ENCODE data around the gene GADD45G.

GADD45G gene

DNA sequence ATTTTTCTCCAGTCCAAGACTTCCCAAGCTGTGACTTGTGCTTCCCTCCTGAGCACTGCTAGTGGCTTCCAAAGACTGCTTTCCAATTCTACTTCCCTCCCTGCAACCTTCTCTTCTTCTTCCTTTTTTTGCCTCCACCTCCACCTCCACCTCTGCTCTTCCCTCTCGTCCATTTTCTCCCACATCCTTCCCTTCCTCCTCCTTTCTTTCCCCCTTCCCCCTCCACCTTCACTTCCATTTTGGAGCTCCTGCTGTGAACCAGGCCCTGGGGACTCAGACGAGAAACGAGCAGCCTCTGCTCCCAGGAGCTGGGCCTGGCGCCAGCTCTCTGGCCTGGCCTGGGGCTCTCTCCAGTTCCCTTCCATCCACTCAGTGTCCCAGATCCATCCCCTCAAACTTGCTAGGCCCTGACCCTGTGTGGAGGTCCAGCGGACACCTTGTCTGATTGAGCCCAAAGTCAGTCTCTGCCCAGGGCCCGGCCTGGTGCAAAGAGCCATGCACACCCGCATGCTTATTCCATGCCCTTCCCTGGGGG is 5.6 kb downstream of the GADD45G start:
- no peak for FAIRE-seq

DNA sequence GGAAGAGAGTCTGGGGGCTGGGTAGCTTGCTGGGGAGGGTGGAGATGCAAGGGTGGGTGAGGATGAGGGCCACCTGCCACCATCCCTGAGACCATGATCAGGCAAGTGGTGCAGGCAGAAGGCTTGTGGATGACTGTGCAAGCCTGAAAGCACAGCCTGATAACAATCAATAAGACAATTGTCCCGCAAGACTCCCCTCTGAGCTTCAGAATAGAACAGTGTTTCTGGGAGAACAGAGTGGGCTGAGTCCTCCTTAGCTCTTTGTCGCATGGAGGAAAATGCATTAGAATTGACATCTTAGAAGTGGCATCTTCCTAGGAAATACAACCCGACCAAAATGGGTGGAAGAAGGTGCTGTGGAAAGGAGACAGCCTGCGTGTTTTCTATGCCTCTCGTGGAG is 6.6 kb downstream of the GADD45G start:
- no peak for FAIRE-seq

DNA sequence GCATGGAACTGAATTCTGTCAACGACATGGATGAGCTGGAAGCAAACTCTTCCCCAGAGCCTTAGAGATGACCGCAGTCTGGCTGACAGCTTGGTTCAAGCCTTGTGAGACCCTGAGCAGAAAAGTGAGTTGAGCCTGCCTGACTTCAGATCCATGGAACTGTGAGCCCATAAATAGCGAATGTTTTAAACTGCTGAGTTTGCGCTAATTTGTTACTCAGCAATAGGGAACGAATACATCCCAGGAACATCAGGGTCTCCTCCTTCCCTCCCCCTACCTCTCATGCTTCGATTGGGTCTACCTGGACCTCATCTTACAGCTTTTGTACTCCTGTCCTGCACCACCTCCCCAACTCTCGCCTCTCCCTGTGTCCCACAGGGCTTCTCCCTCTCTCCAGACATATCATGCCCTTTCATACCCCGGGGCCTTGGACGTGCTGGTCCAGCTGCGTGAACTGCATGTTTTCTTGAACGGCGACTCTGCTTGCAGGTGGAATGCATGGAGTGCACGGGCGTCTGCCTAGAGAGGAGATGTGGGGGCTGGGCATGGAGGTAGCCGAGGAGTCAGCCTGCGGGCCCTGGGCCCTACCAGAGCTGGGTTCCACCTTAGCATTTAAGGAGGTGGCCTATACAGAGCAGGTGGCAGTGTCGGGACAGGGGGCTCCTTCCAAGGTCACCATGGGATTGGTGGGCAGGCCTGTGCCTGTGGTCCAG is 7.9 kb downstream of the GADD45G start:
- no peak for FAIRE-seq

DNA sequence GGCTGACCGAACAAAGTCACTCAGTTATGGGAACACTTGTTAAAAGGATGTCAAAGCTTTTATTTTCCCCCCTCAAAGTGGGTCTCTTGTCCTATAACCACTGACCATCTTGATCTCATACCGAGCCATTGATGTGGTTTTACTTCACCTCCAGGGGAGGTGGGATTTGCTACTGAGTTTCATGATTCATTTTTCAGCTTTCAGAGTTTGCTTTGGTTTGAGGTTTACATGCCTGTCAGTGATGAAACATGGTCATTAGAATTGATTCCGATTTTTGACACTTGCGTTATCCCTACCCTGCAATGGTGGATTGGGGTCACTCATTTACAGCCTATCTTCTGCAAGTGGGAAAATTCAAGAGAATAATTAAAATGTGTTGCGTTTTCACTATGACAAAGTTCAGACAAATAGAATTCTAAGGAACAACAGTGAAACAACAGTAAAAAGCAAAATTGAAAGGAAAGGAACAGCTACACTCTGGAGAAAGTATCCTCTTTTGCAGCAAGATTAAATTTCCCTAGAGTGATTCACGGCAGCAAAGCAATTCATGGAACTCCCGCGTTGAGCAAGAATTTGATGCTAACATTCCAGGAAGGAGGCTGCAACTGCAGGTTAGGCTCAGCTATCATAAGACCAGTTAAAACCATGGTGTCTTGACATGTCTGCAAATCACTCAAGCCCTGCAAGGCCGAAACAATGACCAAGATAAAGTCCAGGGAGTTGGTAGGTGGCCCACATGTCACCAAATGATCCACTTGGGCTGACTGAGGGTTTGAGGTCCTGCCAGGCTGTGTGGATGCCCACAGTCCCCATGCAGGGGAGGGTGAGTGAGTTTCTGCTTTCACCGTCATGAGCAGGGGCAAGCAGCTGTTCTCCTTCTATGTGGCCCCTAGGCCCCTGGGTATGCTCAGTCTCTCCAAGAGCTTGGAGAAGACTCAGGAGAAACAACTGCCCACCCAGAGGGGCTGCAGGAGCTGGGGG is 9.4 kb downstream of the GADD45G start:
- no peak for FAIRE-seq

DNA sequence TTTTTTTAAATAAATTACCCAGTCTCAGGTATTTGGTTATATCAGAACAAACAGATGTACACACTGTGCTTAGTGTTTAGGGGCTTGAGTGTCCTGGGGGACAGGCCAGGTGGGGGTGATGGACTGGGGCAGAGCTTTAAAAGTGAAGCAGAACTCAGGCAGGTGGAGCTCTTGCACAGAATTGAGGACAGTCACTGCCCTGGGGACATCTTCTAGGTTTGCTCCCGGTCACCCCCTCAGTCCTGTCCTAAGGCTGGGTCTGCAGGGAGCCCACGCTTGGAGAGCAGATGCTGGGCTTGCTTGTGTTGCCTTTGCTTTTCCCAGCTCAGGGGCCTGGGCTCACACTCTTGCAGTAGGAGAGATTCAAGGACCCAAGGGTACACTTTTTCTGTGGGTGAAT is 10.8 kb downstream of the GADD45G start:
- no peak for FAIRE-seq

DNA sequence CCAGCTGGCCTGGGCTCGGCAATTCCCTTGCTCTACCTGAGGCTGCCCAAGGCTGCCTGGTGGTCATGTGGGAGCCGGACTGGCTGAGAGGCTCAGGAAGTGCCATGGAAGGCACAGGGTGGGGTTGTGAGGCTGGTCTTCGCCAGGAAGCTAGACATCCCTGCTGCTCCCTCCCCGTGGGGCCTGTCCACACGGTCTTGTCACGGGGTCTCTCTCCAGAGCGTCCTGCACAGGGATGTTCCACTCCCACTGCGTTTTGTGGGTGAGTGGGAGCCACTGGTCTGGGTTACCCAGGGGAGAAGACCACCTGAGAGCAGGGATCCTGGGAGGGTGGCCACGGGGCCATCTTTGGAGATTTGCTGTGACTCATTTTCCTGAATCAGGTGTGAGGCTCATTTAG is 11.6 kb downstream of the GADD45G start:
- no peak for FAIRE-seq

DNA sequence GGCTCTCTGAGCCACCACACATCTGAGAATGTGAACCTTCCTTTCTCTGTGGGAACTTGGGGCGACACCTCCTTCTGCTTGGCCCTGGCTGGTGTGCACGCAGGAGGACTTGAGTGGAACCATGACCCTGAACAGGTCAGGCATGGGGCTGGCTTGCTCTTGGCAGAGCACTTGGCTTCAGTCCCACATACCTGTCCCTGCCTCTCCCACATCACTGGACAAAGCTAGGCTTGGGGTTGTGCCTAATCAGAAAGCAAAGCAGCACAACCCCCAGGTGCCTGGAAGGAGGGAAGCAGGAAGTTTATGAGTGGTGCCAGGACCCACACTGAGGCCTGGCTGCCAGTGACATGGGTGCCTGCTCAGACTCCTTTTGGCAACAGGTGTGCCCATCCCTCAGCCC is 13.2 kb downstream of the GADD45G start:
- no peak for FAIRE-seq

DNA sequence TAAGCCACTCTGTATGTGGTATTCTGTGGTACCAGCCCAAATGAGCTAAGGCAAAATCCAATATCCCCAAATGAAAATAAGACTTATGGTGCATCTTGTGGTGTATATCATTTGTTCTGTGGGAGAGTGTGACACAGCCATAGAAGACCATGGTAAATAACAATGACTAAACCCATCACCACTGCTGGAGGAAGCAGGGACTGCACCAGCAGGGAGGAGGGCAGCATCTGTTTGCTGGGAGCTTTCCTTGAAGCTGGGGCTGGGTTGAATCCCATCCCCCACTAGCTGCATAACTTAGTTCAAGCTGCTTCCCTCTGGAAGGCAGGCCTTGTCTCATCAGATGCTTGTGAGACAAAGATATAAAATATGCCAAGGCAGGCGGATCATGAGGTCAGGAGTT is 14.2 kb downstream of the GADD45G start:
- no peak for FAIRE-seq

DNA sequence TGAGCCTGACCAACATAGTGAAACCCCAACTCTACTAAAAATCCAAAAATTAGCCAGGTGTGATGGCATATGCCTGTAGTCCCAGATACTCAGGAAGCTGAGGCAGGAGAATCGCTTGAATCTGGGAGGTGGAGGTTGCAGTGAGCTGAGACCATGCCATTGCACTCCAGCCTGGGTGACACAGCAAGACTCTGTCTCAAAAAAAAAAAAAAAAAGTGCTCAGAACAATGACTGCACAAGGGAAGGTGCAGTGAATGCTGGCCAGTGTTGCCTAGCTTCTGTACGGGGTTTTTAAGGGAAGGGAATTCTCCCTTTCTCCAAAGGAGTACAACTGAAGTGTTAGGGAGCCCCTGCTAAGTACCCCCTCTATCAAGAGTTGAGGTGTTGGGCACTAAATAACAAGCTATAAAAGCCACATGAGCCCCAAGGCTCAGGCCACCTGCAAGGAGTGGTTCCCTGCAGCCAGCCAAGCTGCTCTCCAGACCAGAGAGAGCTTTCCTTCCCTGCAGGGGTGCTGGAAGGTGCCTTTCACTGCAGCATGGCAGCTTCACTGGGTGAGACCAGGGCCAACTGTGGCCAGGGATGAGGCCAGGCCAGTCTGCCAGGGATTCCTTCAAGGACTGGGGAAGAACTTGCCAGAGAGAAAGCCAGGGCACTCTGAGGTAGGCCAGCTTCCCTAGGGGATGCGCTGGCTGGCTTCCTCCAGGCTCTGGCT is 14.8 kb downstream of the GADD45G start:
- no peak for FAIRE-seq

DNA sequence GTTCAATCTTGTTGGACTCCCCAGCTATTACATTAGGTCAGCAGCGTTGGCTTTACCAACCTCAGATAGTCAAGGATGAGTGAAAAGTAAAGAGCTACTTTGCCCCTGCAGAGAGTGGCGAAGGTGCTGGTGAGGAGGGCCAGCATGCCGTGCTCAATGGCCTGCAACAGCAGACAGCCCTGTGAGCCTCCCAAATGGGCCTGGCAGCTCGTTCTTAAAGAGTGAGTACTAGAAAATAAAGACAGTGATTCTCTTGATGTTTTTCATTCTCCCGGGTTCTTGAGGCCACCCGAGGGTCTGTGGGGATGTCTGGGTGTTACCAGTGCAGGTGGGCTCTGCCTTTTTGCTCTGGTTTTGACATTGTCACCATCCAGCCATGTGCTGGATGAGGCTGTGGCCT is 16.2 kb downstream of the GADD45G start:
- no peak for FAIRE-seq

DNA sequence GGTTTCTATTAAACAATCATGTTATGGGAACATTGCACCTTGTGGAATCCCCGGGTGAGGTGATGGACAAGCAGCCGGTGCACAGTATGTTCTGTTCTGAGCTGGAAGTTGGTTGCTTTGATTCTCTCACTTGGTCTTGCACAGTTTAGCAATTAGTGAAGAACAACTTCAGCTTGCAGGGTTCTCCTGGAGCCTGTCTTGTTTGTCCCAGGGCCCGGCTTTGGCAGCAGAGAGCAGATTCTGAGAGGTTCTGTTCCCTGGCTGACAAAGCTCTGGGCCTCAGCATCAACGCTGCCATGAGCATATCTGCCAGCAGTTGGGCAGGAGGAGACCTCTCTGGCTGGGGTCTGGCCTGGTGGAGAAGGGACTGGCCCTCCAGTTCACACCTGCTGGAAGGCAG is 16.9 kb downstream of the GADD45G start:
- FAIRE-seq: no peak

DNA sequence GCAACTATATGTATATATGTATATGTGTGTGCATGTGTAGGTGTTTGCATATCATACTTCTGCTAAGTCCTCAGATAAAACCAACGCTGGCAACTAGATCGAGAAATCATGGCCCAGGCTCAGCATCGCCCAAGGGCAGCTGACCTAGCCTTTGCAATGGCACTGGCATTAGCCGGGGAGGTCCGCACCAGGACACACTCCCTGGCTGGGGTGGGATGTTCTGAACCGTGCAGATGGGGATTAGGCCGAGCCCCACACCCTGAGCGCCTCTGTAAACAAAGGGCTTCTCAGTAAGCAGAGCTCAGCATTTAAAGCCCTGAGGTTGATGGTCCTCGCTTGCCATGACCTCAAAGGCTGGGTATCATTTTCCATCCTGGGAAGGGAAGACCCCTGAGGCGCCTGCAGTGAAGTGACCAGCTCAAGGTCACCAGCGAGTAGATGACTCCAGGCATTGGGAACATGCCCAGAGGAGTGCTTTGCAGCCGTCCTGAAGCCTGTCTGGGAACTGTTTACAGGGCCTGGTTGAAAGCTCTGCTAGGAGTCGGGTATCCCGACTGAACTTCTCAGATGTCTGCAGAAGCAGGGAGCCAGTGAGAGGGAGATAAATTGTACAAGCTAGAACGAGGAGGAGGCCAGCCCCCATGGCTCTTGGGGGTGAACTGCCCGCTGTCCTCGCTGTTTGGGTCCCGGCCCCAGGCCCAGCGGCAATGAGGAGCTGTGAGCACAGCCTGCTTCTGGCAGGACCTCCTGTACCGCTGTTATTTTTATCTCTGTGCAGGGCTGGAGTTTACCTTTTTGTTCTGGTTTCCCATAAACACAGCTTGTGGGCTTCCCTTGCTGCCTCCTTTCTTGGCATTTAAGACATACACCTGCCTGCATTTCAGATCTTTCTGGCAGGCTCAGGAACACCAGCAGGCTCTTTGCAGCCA is 18.4 kb downstream of the GADD45G start:
- no peak for FAIRE-seq

DNA sequence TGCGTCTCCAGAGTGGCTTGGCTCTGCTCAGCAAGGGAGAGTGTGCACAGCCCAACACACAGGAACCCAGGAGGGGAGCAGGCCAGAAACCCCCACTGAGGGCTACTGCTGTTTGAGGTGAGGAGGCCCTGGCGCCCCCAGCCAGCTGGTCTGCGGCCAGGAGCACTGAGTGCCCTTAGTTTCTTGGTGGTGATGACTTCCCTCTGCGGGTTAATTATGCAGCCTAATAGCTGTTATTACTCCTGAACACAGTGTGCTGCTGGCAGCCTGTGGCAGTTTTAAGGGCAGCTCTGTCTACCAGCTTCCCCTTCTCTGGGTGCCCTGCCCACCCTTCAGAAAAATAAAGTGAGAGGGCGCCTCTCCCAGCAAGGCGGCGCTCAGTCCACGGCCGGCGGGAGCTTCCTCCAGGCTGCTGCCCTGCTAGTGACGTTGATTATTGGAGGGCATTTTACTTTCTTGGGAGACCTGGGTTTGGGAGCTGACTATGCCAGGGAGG is 19.2 kb downstream of the GADD45G start:
- FAIRE-seq: no peak

DNA sequence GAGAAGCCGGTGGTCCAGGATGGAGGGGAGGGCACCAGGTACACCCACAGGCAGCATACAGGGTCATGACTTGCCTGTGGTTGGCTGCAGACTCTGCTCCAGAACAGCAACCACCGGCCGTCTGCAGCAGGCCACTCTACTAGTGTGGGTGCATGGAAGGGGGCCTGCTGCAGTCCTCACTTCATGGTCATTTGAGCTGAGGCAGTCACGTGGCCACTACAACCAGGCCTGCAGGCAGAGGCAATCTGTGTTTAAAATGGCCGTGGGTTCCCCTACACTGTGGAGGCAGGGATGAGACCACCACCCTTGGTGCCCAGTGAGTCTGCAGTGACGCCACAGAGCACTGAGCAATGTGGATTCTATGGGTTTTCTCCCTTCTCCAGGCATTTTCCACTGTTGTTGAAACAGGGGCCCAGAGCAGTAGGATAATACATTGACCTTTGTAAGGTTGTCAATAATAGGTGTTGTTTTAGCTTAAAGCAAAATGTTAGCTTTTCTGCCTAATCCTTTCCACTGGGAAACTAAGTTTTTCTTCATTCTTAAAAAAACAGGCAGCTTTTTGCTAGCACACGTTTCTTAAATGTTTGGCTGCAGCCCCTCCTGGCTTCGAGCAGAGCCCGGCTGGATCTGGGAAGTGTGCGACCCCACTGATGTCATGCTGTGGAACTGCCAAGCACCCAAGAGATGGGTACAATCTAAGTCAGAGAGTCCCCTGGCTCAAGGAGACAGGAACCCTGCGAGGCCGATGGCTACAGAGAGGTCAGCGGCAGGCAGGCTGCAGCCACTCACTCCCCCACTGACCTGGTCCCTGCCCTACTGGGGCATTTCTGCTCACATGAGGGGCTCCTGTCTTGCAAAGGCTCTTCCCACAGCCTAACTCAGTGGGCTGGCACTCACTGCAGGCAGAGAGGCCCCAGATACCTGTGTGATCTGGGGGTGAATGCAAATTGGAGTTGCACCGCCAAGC is 21.2 kb downstream of the GADD45G start:
- no peak for FAIRE-seq

DNA sequence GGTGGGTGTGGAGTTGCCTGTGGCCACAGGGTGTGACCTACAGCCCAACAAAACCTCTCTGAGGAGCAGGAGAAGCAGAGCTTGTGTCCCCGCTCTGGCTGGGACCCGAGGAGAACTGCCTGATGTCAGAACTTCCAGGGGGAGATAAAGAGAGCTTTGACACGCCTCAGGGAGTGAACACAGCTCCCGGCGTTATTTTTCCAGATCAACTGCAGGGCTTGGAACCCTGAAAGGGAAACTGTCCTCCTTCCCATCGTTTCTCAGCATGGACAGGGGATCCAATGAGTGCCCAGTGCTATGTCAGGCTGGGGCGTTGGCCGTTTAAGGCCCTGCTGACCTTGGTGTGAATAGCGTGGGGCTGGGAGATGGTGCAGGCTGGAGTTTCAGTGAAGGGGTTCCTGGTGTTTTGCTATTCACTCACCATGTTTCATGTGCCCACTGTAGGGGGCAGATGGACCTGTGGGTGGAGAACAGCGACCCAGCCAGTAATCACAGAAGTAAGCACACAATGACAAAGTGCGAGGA is 22.0 kb downstream of the GADD45G start:
- no peak for FAIRE-seq

DNA sequence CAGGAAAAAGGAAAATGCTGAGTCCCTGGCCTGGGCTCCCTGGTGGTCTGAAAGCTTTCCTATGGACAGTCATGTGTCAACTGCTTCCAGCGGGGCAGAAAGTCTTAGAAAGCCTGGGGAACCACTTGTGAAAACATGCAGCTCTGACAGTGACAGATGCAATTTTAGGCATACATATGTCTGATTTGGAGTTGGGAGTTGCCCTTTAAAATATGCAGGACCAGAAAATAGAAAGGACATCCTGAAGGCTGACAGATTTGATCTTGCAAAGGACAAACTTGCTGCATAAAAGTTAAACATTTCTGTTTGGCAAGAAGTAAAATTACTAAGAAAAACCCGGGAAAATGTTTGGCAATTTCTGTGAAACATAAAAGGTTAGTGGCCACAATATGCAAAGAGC is 23.8 kb downstream of the GADD45G start:
- FAIRE-seq: no peak

DNA sequence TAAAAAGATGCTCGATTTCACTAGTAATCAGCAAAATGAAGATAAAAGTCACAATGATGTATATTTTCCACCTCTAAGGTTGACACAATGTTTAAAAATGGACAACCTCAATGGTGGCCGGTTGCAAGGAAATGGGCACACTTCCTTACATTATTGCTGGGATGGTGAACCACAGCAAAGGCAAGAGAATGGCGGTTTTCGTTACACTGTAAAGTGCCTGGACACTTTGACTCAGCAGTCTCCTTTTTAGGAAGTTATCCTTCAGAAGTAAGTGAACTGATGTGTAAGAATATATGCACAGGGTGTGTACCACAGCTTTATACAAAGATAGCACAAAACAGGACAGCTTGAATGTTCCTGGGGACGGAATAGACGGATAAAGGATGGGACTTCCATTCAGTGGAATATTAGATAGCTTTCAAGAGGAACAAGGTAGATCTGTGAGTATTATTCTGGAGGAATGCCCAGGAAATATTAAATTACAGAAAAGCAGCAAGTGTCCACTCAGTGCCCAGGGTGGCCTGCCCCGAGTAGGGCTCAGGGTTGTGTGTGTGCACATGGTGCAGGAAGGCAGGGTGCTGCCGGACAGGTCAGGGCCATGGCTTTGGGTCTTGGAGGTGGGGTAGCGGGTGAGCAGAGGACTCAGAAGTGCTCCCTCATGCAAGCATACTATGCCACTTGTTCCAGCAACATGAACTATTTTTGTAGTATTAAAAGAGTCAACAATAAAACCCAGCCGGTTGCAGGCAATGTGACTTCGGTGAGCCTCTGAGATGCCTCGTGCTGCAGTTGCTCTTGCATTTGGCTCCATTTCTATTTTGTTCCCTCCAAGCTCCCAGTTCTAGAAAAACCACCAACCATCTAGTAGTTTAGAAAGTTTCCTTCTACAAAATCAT is 24.5 kb downstream of the GADD45G start:
- FAIRE-seq: no peak

DNA sequence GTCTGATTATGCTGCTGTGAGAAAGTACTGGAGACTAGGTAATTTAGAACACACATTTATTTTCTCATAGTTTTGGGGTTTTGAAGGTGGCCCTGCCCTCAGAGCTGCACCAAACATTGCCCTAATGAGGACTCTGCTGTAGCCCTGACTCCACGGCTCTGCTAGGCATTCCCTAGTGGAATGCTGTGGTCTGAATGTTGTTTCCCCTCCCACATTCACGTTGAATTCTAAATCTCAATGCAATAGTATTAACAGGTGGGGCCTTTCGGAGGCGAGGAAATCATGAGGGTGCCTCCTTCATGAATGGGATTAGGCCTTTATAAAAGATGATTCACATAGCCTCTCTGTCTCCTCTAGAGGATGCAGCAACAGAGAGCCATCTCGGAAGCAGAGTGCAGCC is 25.7 kb downstream of the GADD45G start:
- FAIRE-seq: no peak

DNA sequence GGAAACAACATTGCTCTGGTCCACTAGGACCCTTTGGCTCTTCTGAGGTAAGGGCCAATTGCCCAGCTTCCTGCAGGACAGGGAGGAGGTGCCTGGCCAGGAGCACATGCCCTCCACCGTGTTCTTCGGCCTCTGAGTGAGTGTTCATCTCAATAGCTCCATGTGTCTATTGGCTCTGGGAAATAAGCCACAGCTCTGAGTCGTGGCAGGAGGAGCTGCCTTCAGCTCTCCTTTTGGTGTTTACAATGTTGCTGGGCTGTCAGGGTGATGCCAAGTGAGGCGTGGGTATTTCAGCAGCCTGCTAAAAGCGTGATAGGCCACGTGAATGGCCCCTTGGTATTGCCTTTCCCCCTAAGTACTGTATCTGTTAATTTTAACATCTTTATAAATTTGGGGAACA is 26.6 kb downstream of the GADD45G start:
- FAIRE-seq: no peak
